Activated T-cell treated with anti-CD3 and anti-CD28 coated beads, Interleukin-2, amount 50 U/mL, for 24 hours (primary cell): ENCODE results near the gene ATXN7L1.

Experiments
- DNase-seq: peaks from one replicate; pipeline ENCODE4 v3.0.0-alpha.2; 2020
- H3K27ac Mint-ChIP-seq: 2 replicates; pipeline ENCODE4 v1.8.0; 2020; ENCODE audit warnings: mild to moderate bottlenecking, mixed read lengths
- H3K27me3 Mint-ChIP-seq: 2 replicates; pipeline ENCODE4 v1.8.0; 2020; ENCODE audit warnings: mixed read lengths
- H3K36me3 Mint-ChIP-seq: 2 replicates; pipeline ENCODE4 v1.8.0; 2020; ENCODE audit warnings: low read depth, mixed read lengths
- H3K4me1 Mint-ChIP-seq: 2 replicates; pipeline ENCODE4 v1.8.0; 2020; ENCODE audit warnings: low read depth, mixed read lengths
- H3K4me3 Mint-ChIP-seq: 2 replicates; pipeline ENCODE4 v1.8.0; 2020; ENCODE audit warnings: mild to moderate bottlenecking, moderate library complexity, mixed read lengths
- H3K9me3 Mint-ChIP-seq: 2 replicates; pipeline ENCODE4 v1.8.0; 2020; ENCODE audit warnings: mixed read lengths

Gene ATXN7L1

DNA sequence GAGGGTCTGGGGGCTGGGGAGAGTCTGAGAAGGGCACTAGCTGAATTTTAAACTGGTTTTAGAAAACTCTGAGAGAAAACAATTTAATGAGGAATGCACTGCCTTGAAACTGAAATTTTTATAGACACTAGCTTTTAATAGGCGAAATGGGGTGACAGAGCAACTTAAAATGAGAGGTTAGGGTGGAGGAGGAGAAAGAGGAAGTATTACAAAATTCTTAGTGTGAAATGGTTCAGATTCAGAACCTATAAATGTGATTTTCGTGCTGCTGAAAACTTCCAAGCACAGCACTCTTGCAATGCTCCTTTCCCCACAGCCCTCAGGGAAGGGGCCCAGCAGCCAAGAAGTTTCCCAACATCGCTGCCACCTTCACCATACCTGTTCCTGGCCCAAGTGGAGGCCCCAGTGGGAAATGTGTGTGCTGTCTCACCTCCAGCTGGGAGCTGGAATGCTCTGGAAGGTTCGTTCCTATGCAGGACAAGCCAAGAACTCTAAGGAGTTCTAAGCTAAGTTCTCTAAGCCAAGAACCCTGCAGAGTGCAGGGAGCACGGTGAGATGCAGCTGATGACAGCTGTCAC lies 60.0 kb downstream of the ATXN7L1 start:
- Mint-ChIP-seq H3K36me3 (no peaks in the 10 kb centered on the region), H3K27ac (no peak overlapping the region), H3K9me3 (no peaks in the 10 kb centered on the region), H3K27me3 (no peaks in the 10 kb centered on the region), H3K4me1 (peaks cover 6% of the 10 kb centered on the region), H3K4me3 (no peak overlapping the region)
- DNase-seq = no peak

DNA sequence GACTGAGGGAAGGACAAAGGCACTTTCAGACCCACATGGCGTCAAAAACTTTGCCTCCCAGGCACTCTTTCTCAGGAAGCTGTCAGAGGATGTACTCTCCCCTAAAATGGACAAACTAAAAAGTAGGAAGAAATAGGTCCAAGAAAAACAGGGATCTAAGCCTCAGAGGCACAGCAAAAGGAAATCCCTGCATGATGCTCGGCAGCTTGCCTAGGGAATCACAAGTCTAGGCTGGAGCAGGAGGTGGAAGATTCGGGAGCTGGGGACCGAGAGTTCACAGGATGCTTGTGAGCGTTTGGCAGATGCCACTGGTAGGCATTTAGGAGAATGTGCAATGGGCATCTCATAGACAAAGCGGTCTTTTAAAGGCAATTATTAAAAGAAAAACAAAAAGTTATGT lies 60.8 kb downstream of the ATXN7L1 start:
- Mint-ChIP-seq H3K4me3 (no peak overlapping the region), H3K36me3 (no peaks in the 10 kb centered on the region), H3K27me3 (peaks cover 3% of the 10 kb centered on the region), H3K27ac (no peak overlapping the region), H3K4me1 (peaks cover 8% of the 10 kb centered on the region), H3K9me3 (no peaks in the 10 kb centered on the region)
- DNase-seq = no peak

DNA sequence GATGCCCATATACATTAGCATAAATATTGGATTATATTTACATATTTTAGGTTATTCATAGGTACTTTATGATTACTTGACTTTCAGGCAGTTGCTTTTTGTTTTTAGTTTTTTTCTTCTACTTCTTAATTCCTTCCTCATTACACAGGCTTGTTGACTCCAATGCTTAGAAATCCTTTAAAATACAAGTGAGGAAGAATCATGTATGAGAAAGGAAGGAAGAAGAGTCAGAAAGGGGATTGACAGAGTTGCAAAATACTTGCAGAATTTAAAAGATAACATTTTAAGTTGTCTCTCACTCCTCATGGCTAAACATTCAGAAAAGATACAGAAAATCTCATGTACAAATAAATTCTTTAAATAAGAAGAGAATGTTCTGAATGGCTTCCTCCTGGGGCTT lies 61.9 kb downstream of the ATXN7L1 start:
- Mint-ChIP-seq H3K27ac (no peak overlapping the region), H3K4me1 (peaks cover 19% of the 10 kb centered on the region), H3K4me3 (no peak overlapping the region), H3K27me3 (peaks cover 3% of the 10 kb centered on the region), H3K36me3 (no peaks in the 10 kb centered on the region), H3K9me3 (peaks cover 5% of the 10 kb centered on the region)
- no peak for DNase-seq

DNA sequence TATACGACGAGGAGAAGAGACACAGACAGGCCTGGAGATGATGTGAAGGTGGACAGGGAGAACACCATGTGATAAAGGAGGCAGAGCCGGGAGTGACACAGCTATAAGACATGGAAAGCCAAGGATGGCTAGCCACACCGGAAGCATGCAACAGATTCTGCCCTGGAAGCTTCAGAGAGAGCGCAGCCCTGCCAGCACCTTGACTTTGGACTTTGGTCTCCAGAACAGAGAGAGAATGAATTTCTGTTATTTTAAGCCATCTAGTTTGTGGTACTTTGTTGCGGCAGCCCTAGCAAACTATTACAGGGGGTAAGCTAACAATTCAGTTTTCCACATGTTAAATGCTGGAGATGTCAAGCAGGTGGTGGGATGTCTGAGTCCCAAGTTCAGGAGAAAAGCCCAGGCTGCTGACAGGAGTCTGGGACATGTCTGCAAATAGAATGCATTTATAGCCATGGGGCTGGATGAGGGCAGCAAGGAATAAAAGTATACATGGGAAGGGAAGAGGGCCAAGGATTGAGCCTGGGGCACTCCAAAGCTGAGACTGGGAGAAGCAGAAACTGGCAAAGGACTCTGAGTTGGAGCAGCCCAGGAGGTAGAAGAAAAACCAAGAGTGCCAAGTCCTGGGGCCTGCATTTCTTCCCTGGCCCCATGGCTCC lies 65.1 kb downstream of the ATXN7L1 start:
- Mint-ChIP-seq H3K27me3 (peaks cover 3% of the 10 kb centered on the region), H3K36me3 (no peaks in the 10 kb centered on the region), H3K4me1 (peaks cover 49% of the 10 kb centered on the region), H3K9me3 (peaks cover 5% of the 10 kb centered on the region), H3K4me3 (no peak overlapping the region), H3K27ac (no peak overlapping the region)
- DNase-seq = no peak

DNA sequence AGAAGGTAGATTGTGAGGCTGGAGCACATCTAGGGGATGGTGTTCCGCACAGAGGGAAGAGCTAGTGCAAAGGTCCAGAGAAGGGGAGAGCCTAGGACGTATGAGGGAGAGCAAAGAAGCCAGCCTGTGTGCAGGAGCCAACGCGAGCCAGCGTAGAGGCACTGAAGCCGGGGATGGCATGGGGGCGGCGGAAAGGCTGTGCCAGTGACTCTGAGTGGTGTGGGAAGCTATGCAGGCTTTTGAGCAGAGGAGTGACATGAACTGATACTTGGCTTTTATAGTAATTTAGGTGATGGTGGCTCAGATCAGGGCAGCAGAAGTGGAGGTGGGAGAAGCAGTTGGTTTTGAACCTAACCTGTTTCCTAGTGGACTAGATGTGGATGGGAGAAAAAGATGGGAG lies 65.8 kb downstream of the ATXN7L1 start:
- Mint-ChIP-seq H3K36me3 (no peaks in the 10 kb centered on the region), H3K27me3 (peaks cover 3% of the 10 kb centered on the region), H3K9me3 (peaks cover 5% of the 10 kb centered on the region), H3K27ac (peak overlapping the region; percentile 90), H3K4me3 (no peak overlapping the region), H3K4me1 (peaks cover 57% of the 10 kb centered on the region)
- DNase-seq = no peak

DNA sequence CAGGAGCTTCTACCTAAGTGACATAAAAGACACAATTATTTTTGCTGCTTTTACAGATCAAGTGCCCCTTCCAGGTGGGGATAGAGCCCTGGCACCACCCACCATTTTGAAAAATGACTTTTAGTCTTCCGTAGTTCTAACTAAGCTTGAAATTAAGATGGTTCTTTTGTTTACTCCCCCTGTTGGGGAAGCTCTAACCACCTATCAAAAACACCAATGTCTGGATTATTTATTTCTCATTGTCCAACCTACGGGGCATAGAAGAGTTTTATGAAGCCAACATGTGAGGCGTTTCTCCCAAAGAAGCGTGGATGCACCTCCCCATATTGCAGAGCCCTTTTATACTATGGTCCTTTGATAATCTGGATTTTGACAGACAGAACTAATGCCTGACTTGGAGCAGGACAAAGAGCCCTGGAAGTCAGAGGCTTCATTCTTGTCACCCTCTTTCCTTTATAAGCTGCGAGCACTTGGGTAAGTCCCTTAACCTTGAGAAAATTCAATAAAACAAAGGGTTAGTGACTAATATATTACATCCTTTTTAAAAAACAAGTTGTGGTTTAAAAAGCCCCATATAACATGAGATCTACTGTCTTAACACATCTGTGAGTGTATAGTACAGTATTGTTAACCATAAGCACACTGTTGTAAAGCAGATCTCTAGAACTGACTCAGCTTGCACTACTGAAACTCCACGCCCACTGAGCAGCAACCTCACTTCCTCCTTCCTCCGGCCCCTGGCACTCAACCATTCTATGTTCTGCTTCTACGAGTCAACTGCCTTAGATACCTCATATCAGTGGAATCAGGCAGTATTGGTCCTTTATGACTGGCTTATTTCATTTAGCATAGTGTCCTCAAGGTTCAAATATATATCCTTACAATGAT lies 67.5 kb downstream of the ATXN7L1 start:
- H3K4me1 Mint-ChIP-seq = peaks cover 63% of the 10 kb centered on the region
- H3K27ac Mint-ChIP-seq = peak overlapping the region; percentile 90
- H3K9me3 Mint-ChIP-seq = peaks cover 5% of the 10 kb centered on the region
- peak; percentile 81 for DNase-seq
- peak overlapping the region; percentile 57 for H3K4me3 Mint-ChIP-seq
- H3K36me3 Mint-ChIP-seq = no peaks in the 10 kb centered on the region
- peaks cover 3% of the 10 kb centered on the region for H3K27me3 Mint-ChIP-seq

DNA sequence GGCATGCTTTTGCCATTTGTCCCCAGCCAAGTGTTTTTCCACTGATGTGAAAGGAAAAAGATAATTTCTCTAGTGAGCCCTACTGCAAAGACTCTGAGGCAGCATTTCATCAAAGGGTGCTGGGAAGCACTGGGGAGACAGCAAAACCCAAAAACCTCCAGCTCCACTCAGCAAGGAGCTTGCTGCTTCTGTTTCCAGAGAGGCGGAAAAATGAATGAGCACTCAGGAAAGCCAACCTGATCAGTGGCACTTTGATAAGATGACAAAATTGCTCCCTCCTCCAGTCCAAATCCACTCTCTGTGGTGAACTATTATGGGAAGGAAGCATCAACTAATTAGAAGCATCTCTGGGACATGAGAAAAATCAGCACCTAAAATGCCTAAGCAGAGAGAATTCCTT lies 68.2 kb downstream of the ATXN7L1 start:
- DNase-seq = no peak
- Mint-ChIP-seq H3K27ac (peak overlapping the region; percentile 90), H3K9me3 (peaks cover 5% of the 10 kb centered on the region), H3K4me3 (no peak overlapping the region), H3K27me3 (peaks cover 3% of the 10 kb centered on the region), H3K36me3 (no peaks in the 10 kb centered on the region), H3K4me1 (peaks cover 63% of the 10 kb centered on the region)

DNA sequence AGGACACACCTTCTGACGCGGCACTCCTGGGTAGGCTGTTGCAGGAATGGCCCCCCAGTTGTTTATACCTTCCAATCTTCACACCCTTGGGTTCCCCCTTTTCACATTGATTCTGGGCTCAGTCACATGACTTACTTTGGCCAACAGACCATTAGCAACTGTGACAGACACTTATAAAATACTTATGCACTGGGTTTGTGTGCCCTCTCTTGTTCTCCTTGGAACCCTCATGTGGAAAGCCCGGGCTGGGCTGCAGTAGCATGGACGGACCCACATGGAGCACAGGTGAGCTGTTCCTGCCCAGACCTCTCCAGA lies 69.0 kb downstream of the ATXN7L1 start:
- H3K27me3 Mint-ChIP-seq = peaks cover 3% of the 10 kb centered on the region
- peaks cover 5% of the 10 kb centered on the region for H3K9me3 Mint-ChIP-seq
- peaks cover 69% of the 10 kb centered on the region for H3K4me1 Mint-ChIP-seq
- H3K27ac Mint-ChIP-seq = peak overlapping the region; percentile 67
- no peaks in the 10 kb centered on the region for H3K36me3 Mint-ChIP-seq
- DNase-seq = no peak
- peak overlapping the region; percentile 6 for H3K4me3 Mint-ChIP-seq

DNA sequence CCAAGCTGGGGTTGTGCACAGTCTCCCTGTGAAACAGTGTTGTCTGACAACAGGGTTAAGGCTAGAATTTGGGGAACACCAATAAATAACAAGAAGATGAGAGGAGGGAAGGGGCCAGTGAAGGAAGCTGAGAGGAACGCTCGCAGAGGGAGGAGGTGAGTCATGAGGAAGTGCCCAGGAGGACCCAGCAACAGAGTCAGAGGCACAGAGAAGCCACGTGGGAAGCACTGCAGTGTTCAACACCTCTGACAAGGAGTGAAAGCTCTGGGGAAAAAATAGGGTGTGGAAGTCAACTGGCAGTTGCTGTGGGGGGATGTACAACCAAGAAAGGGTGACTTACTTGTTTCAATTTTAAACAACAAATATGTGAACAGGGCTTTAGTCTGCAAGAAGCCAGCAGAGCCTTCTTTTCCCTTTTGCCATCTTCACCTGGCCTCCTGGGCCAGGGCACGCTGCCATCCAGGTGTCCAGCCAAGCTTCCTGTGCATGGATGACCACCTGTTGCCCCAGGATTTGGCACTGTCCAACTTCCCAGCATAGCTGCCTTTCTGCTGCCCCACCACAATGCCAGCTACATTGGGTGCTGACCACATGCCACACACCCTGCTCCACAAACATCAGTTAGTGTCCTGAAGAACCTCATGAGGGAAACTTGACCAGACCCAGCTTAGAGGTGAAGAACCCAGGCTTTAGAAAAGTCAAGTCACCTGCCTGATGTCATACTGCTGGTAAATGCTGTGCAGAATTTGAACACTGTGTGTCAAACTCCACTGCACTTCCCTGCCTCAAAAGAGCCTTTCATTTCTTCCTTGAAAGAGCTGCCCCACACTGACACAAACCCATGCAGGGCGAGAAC lies 69.6 kb downstream of the ATXN7L1 start:
- peak overlapping the region; percentile 6 for H3K4me3 Mint-ChIP-seq
- peaks cover 5% of the 10 kb centered on the region for H3K9me3 Mint-ChIP-seq
- H3K27me3 Mint-ChIP-seq = peaks cover 3% of the 10 kb centered on the region
- H3K4me1 Mint-ChIP-seq = peaks cover 69% of the 10 kb centered on the region
- peak overlapping the region; percentile 67 for H3K27ac Mint-ChIP-seq
- DNase-seq = peak; percentile 74
- H3K36me3 Mint-ChIP-seq = no peaks in the 10 kb centered on the region

DNA sequence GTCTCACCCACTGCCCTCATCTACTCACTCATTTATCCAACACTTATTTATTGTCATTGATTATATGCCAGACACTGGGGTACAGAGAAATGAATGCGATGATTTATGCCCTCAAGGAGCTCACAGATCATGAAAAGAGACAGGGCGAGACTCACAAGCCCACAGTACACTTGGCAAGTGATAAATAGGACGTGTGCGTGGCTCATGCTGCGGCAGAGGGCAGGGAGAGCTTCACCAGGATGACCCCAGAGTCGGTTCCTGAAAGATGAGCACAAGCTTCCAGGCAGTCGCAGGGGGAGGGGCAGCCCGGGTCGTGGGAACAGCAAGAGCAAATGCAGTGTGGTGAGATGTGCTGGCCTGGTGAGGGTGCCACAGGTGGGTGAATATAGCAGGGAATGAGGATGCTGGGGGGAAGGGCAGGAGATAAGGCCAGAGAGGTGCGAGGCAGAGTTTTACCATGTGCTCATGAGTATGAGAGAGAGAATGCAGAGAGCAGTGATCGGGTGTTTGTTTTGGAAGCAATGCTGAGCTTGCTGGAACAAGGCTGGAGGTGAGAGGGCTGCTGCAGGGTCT lies 70.9 kb downstream of the ATXN7L1 start:
- DNase-seq = no peak
- Mint-ChIP-seq H3K36me3 (no peaks in the 10 kb centered on the region), H3K4me1 (peaks cover 73% of the 10 kb centered on the region), H3K4me3 (no peak overlapping the region), H3K27ac (no peak overlapping the region), H3K9me3 (peaks cover 5% of the 10 kb centered on the region), H3K27me3 (no peaks in the 10 kb centered on the region)

DNA sequence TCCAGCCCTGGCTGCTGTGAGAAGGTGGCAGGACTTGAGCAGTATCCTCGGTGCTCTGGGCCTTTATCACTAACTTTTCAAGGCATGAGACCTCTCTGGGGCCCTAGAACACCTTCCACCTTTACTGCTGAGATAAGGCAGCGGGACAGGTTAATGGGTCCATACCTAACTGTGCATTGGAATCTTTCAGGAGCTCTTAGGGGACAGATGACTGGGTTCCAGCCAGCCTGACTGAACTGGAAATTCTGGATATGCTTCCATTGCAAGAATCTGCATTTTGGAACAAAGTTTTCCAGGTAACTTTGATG lies 73.0 kb downstream of the ATXN7L1 start:
- no peak for DNase-seq
- Mint-ChIP-seq H3K4me1 (peaks cover 63% of the 10 kb centered on the region), H3K4me3 (no peak overlapping the region), H3K27me3 (no peaks in the 10 kb centered on the region), H3K9me3 (no peaks in the 10 kb centered on the region), H3K36me3 (no peaks in the 10 kb centered on the region), H3K27ac (no peak overlapping the region)

DNA sequence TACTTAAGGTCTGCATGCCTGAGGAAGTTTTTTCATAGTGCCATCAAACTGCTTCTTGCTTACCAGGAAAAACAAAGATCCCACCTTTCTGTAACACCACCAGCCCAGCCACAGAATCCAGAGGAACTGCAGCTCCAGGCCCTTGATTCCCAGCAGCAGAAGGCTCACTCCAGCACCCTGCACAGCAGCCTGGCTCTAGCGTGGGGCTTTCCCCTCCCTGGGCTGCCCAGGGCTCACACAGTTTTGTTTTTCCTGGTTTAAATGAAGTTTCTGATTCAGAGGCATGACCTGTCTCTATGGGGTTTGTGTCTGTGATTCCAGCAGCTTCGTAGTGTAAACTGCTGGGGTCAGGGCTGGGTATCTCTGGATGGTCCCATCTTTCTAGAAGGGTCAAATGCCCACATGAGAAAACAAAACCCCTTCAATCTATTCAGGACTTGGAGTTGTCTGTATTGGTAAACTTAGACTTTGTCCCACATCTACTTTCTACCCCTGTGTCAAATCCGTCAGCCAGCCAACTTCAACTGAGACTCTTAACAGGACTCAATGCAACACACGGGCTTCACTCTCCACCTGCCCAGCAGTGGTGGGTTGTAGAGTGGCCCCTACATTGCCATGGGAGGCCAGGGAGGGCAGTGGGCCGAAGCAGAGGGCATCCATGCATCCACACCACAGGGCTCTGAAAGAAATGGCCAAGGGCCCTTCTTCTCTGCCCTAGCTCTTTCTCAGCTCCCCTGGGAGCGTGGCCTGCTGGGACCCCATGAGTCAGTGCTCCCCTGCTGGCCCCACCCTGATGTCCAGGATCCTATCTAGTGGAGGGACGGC lies 73.6 kb downstream of the ATXN7L1 start:
- Mint-ChIP-seq H3K27me3 (no peaks in the 10 kb centered on the region), H3K4me3 (no peak overlapping the region), H3K36me3 (no peaks in the 10 kb centered on the region), H3K4me1 (peaks cover 57% of the 10 kb centered on the region), H3K27ac (no peak overlapping the region), H3K9me3 (no peaks in the 10 kb centered on the region)
- no peak for DNase-seq

DNA sequence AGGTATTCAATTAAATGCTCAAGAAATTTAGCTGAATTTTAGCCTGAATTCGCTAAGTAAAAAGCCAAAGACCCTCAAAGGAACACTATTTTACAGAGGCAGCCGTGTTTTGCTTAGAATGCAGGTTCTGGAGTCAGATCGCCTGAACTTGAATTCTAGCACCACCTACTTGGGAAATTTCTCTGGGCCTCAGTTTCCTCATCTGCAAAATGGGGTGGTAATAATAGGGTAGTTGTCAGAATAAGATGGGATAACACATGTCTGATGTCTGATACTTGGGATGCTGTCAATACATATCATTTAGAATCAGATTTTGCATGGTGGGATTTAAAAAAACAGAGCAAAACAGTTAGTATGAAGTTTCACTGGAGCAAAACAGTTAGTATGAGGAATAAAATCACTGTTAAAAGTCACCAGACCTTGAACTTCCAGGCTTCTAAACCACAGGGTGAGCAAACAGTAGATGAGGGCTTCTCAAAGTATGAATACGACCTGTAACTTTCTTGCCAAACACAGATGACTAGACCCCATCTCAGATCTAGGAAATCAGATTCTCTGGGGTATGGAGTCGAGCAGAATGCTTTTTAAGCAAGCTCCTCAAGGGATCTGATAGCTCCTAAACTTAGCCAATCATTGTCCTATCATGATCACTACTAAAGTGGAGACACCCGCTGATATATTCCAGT lies 75.4 kb downstream of the ATXN7L1 start:
- Mint-ChIP-seq H3K4me1 (peaks cover 51% of the 10 kb centered on the region), H3K4me3 (no peak overlapping the region), H3K36me3 (no peaks in the 10 kb centered on the region), H3K9me3 (no peaks in the 10 kb centered on the region), H3K27me3 (no peaks in the 10 kb centered on the region), H3K27ac (no peak overlapping the region)
- no peak for DNase-seq
